ENCODE results near the gene C1orf50. TPM values are rescaled to one million over a fixed set of nuclear protein-coding genes. Genes with fewer than 3 reads are reported as not detected.

C1orf50 gene
- total RNA-seq, 1 experiment from 2014 or later, result 7.7 TPM

- Histone ChIP-seq H3K18ac (ENCODE audit: insufficient read length, low read depth, low read length) (no peak overlapping the region), H4K5ac (ENCODE audit: insufficient read length, low read depth, low read length) (no peak overlapping the region), H2AK5ac (ENCODE audit: insufficient read length, low read length) (no peak overlapping the region), H3T11ph (ENCODE audit: low read length) (no peak overlapping the region), H2BK120ac (ENCODE audit: low read depth, low read length, poor library complexity, severe bottlenecking) (no peak overlapping the region), H2AFZ (ENCODE audit: low read length) (no peak overlapping the region), H4K8ac (replicated peaks; ENCODE audit: insufficient read length, low read depth, low read length) (no peak overlapping the region), H3K4me2 (ENCODE audit: insufficient read depth, insufficient read length, low read length) (peak overlapping the region; percentile 95), H2BK12ac (ENCODE audit: insufficient read length, low read depth, low read length) (no peak overlapping the region), H2BK20ac (ENCODE audit: low read depth, low read length, poor library complexity, severe bottlenecking) (no peak overlapping the region), H4K91ac (ENCODE audit: insufficient read length, low read depth, low read length) (no peak overlapping the region), H3K4ac (ENCODE audit: low read depth, low read length) (no peak overlapping the region), H3K4me1 (ENCODE audit: insufficient read depth, low read length) (no peaks in the 10 kb centered on the region), H4K20me1 (ENCODE audit: control insufficient read depth, insufficient read depth, insufficient read length) (no peaks in the 10 kb centered on the region), H3K79me1 (ENCODE audit: insufficient read depth, low read depth, low read length, poor library complexity, severe bottlenecking) (no peaks in the 10 kb centered on the region), H3K9ac (ENCODE audit: extremely low read depth, insufficient read length, low read length) (peak overlapping the region; percentile 71), H2BK15ac (ENCODE audit: low read depth, low read length) (no peak overlapping the region), H3K23ac (ENCODE audit: insufficient read length, low read depth, low read length) (no peak overlapping the region), H3K9me3 (ENCODE audit: control insufficient read depth, low read depth, low read length) (no peaks in the 10 kb centered on the region), H3K14ac (ENCODE audit: insufficient read depth, low read length) (no peak overlapping the region), H3K27ac (ENCODE audit: insufficient read length, low read depth, low read length) (no peak overlapping the region), H3K23me2 (ENCODE audit: insufficient read length, low read depth, low read length, poor library complexity, severe bottlenecking) (peaks cover 7% of the 10 kb centered on the region), H2BK5ac (ENCODE audit: insufficient read length, low read length) (no peak overlapping the region), H3K56ac (ENCODE audit: insufficient read length, low read depth, low read length) (no peak overlapping the region), H3K79me2 (ENCODE audit: insufficient read depth, low read length) (0 out of 2 replicates have a peak, but pooled peaks cover 3% of the 10 kb centered on the region), H3K27me3 (ENCODE audit: insufficient read depth, low read length) (no peaks in the 10 kb centered on the region)
- H3K9me3 Mint-ChIP-seq, result no peaks in the 10 kb centered on the region
- H3K4me3 Mint-ChIP-seq, result no peak overlapping the region
- H3K36me3 Mint-ChIP-seq (ENCODE audit: insufficient read depth in 1 of 3, low read depth in 3 of 3), result peaks cover 4 to 28% (median 21%) of the 10 kb centered on the region in 3 experiments; a peak in 5 of 7 replicates
- H3K4me1 Mint-ChIP-seq, result peaks cover 8 to 9% of the 10 kb centered on the region in 2 experiments
- DNase-seq, result no peak
- WGBS (ENCODE audit: extremely low coverage, insufficient read length, low lambda C conversion rate), result no CpG with 5 or more reads among the region's 7 CpGs
- no peak for TF ChIP-seq CTCF (conservative IDR thresholded peaks at IDR 0.05)
- H3K27me3 Mint-ChIP-seq (ENCODE audit: low read depth), result no peaks in the 10 kb centered on the region
- H3K27ac Mint-ChIP-seq, result no peak overlapping the region
Measured at GRCh38 chr1:42765269-42765668, 1.8 kb upstream of the C1orf50 start.
